HEK293 (cell line): ENCODE measurements around the gene FGF9.

Experiments used
- CTCF ChIA-PET: fragments of 350-600 bp; formaldehyde crosslinking; extraction: SDS; loops from one replicate; lab custom pipeline; 2021; ENCODE audit warnings: antibody characterized with exemption; lab: Yijun Ruan, JAX
- POLR2A ChIA-PET: fragments of 300-600 bp; formaldehyde crosslinking; extraction: SDS; loops from one replicate; lab custom pipeline; 2020; ENCODE audit warnings: antibody characterized with exemption, inconsistent platforms; lab: Yijun Ruan, JAX
- H3K27ac ChIP-seq: fragments of 200-500 bp; sonication (Bioruptor generic); 2 replicates; pipeline ENCODE4 v1.5.1; 2014; ENCODE audit warnings: low read depth, low read length, control low read depth, inconsistent platforms; ENCODE audit errors: extremely low read depth
- H3K36me3 ChIP-seq, 2 experiments: fragments of 200-500 bp in 1 of 2; sonication (Bioruptor generic) in 1 of 2; 1 replicate in 1 of 2; 2 replicates in 1 of 2; pipeline ENCODE4 v1.5.1; 2014 to 2017; ENCODE audit warnings: inconsistent platforms in 2 of 2, low read length in 2 of 2; ENCODE audit not compliant: control insufficient read depth in 2 of 2, insufficient read depth in 1 of 2
- H3K4me1 ChIP-seq: fragments of 200-500 bp; sonication (Bioruptor generic); 2 replicates; pipeline ENCODE4 v1.5.1; 2014; ENCODE audit warnings: mild to moderate bottlenecking, low read length, inconsistent platforms; ENCODE audit not compliant: control insufficient read depth, insufficient read depth
- H3K4me3 ChIP-seq: 2 replicates; pipeline ENCODE4 v1.5.1; 2011; ENCODE audit warnings: low read depth, mild to moderate bottlenecking, control low read depth, low read length, moderate library complexity
- H3K9me3 ChIP-seq: fragments of 200-500 bp; sonication (Bioruptor generic); 2 replicates; pipeline ENCODE4 v1.5.1; 2014; ENCODE audit warnings: low read depth, low read length, inconsistent platforms; ENCODE audit not compliant: control insufficient read depth, insufficient read depth
- ELK4 ChIP-seq: IDR thresholded peaks from 2 replicates; pipeline ENCODE4 v1.6.1; 2011; ENCODE audit warnings: mild to moderate bottlenecking, low read depth, low read length, borderline replicate concordance
- KLF9 ChIP-seq: fragments of 450-650 bp; formaldehyde crosslinking; IDR thresholded peaks from 2 replicates; pipeline ENCODE4 v1.5.1; 2016; ENCODE audit warnings: missing biosample characterization, missing genetic modification characterization, low read depth
- MZF1 ChIP-seq: fragments of 450-650 bp; formaldehyde crosslinking; IDR thresholded peaks from 2 replicates; pipeline ENCODE4 v1.5.1; 2017; ENCODE audit warnings: missing biosample characterization, missing genetic modification characterization, borderline replicate concordance
- WT1 ChIP-seq: fragments of 450-650 bp; formaldehyde crosslinking; IDR thresholded peaks from 2 replicates; pipeline ENCODE4 v1.5.1; 2016; ENCODE audit warnings: missing biosample characterization, missing genetic modification characterization
- ZBTB11 ChIP-seq: fragments of 450-650 bp; formaldehyde crosslinking; conservative IDR thresholded peaks from 2 replicates; pipeline ENCODE4 v1.5.1; 2016; ENCODE audit warnings: low read depth, missing biosample characterization, missing genetic modification characterization
- ZFP3 ChIP-seq: fragments of 450-650 bp; formaldehyde crosslinking; IDR thresholded peaks from 2 replicates; pipeline ENCODE4 v1.5.1; 2016; ENCODE audit warnings: low read depth, missing biosample characterization, missing genetic modification characterization
- ZNF202 ChIP-seq: fragments of 450-650 bp; formaldehyde crosslinking; IDR thresholded peaks from 2 replicates; pipeline ENCODE4 v1.5.1; 2016; ENCODE audit warnings: missing biosample characterization, missing genetic modification characterization, borderline replicate concordance
- ZNF366 ChIP-seq: fragments of 450-650 bp; formaldehyde crosslinking; conservative IDR thresholded peaks from 2 replicates; pipeline ENCODE4 v1.5.1; 2016; ENCODE audit warnings: missing biosample characterization, missing genetic modification characterization
- ZNF433 ChIP-seq: fragments of 450-650 bp; formaldehyde crosslinking; IDR thresholded peaks from 2 replicates; pipeline ENCODE4 v1.5.1; 2016; ENCODE audit warnings: missing biosample characterization, missing genetic modification characterization, low read depth
- ZNF544 ChIP-seq: fragments of 450-650 bp; formaldehyde crosslinking; IDR thresholded peaks from 2 replicates; pipeline ENCODE4 v1.5.0; 2017; ENCODE audit warnings: missing biosample characterization, missing genetic modification characterization
- ZNF555 ChIP-seq: fragments of 450-650 bp; formaldehyde crosslinking; conservative IDR thresholded peaks from 2 replicates; pipeline ENCODE4 v1.5.1; 2017; ENCODE audit warnings: missing biosample characterization, mild to moderate bottlenecking, missing genetic modification characterization, inconsistent platforms
- ZNF580 ChIP-seq: fragments of 450-650 bp; formaldehyde crosslinking; IDR thresholded peaks from 2 replicates; pipeline ENCODE4 v1.5.1; 2016; ENCODE audit warnings: missing biosample characterization, missing genetic modification characterization
- ZSCAN18 ChIP-seq: fragments of 450-650 bp; formaldehyde crosslinking; IDR thresholded peaks from 2 replicates; pipeline ENCODE4 v1.5.1; 2016; ENCODE audit warnings: missing biosample characterization, missing genetic modification characterization
- TF ChIP-seq, protein P1 (sequence below): fragments of 450-650 bp; formaldehyde crosslinking; IDR thresholded peaks from 2 replicates; pipeline ENCODE4 v1.5.1; 2016; ENCODE audit warnings: missing biosample characterization, missing genetic modification characterization, low read depth

Gene FGF9

DNA sequence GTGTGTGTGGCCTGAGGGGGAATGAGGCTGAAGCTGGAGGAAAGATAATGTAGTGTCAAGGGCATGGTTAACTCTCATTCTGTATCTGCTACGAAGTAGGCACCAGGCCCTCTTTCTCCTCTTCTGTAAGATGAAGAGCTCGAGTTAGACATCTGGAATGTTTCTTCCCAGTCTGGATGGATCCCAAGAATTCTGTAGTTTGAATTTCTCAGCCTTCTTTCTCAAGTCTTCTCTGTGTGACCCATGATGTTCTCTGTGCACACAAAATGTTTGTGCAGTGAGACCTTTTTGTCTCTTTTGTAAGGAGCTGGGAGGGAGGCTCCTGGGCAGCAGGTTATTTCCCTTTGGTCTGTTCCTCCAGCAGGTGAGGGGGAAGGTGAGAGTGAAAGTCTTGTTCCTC, 13.7 kb downstream of the FGF9 start (continued):
- no peak for TF ChIP-seq ZNF366 (tag by site-specific recombination)
- TF ChIP-seq, all 188 proteins: peak for 0

GRCh38 chr13:21685485-21686064, 14.7 kb downstream of the FGF9 start:
- peaks cover 6 to 33% of the 10 kb centered on the region in 2 experiments; a peak in 2 of 3 replicates for H3K36me3 ChIP-seq
- H3K4me3 ChIP-seq, result no peak overlapping the region
- no peaks in the 10 kb centered on the region for H3K4me1 ChIP-seq
- ChIA-PET CTCF (interaction anchor here (1.1 kb wide), 1 partner anchor 46 kb away, joined by 4 read pairs; no protein-coding TSS in a partner anchor), POLR2A (no interaction called here)
- H3K27ac ChIP-seq, result no peak overlapping the region
- no peaks in the 10 kb centered on the region for H3K9me3 ChIP-seq
- TF ChIP-seq ZNF544 (tag by site-specific recombination), result no peak
- no peak for TF ChIP-seq ZBTB11 (tag by site-specific recombination)
- no peak for TF ChIP-seq MZF1
- TF ChIP-seq, protein P1, sequence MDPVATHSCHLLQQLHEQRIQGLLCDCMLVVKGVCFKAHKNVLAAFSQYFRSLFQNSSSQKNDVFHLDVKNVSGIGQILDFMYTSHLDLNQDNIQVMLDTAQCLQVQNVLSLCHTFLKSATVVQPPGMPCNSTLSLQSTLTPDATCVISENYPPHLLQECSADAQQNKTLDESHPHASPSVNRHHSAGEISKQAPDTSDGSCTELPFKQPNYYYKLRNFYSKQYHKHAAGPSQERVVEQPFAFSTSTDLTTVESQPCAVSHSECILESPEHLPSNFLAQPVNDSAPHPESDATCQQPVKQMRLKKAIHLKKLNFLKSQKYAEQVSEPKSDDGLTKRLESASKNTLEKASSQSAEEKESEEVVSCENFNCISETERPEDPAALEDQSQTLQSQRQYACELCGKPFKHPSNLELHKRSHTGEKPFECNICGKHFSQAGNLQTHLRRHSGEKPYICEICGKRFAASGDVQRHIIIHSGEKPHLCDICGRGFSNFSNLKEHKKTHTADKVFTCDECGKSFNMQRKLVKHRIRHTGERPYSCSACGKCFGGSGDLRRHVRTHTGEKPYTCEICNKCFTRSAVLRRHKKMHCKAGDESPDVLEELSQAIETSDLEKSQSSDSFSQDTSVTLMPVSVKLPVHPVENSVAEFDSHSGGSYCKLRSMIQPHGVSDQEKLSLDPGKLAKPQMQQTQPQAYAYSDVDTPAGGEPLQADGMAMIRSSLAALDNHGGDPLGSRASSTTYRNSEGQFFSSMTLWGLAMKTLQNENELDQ (tag by site-specific recombination), result no peak
- 0 out of 2 replicates have a peak, but pooled peaks have one; percentile 34 for TF ChIP-seq ZFP3 (tag by site-specific recombination)
- TF ChIP-seq WT1 (tag by site-specific recombination), result no peak

DNA sequence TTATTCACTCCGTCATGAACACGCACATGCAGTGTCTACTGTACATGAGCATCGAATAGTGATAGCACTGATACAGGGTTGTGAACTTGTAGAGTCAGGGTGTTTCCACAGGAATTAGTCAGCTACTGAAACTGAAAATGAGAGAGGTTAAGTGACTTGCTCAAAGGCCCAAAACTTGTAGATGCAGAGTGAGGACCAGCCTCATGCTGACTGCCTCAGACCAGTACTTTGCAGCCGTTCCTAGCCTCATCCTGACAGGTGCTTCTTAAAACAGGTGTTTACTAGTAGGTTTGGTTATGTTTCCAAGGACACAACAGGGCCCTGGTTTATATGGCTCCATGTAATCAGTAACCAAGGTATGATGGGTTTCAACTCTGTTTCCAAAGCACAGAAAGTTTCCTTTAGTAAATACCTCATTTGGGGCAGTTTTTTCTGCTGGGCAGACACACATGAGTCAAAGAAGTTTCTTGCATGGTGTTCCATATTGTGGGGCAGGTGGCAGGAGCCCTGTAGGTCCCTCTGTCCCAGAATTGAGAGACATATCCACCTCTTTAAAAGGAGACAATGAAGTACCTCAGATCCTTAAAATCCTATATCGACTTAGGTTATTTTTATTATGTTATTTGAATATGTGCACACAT, 16.0 kb downstream of the FGF9 start:
- H3K4me3 ChIP-seq, result no peak overlapping the region
- peaks cover 4 to 24% of the 10 kb centered on the region in 2 experiments; a peak in 2 of 3 replicates for H3K36me3 ChIP-seq
- ChIA-PET POLR2A (no interaction called here), CTCF (no interaction called here)
- H3K9me3 ChIP-seq, result no peaks in the 10 kb centered on the region
- H3K4me1 ChIP-seq, result no peaks in the 10 kb centered on the region
- TF ChIP-seq ZSCAN18 (tag by site-specific recombination) (no peak), KLF9 (tag by site-specific recombination) (no peak), ELK4 (no peak), ZNF202 (tag by site-specific recombination) (no peak), ZNF433 (no peak), ZNF580 (tag by site-specific recombination) (no peak), ZNF555 (tag by site-specific recombination) (no peak)
- no peak overlapping the region for H3K27ac ChIP-seq
